ENCODE results near the gene OST4.
A peak's percentile ranks its signal among the peaks of the same experiment; 100 is the strongest.

Gene OST4

DNA sequence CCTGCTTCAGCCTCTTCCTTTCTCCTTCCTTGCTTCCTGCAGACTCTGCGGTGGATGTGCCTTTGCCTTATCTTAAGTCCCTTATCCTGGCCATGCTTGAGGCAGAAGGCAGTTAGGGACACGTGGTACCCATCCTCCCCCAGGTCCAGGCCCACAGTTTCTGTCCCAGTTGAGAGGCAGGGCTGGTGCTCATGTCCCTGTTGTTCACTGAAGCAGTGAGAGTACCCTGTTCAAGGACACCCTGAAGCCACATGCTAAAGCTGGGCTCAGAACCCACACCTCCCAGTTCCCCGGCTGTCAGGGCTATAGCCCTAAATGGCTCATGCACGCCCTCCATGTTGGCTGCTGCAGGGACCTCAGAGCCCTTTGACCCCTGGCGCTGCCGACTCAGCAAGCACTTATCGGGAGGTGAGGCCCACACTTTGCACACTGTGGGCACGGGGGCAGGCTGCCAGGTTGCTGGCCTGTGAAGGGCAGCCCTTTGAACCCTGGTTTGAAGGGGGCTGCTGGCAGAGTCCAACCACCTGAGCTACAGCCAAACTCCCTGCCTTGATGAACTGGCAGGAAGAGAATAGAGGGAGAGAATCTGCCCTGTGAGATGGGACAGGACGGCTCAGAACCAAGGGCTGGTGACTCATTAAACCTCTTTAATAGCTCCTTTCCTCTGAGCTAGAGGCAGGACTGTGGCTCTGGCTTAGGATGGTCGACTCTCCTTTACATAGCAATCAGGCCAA lies 21.4 kb upstream of the OST4 start:
- DNase-seq (ENCODE audit: low spot score): no peak

DNA sequence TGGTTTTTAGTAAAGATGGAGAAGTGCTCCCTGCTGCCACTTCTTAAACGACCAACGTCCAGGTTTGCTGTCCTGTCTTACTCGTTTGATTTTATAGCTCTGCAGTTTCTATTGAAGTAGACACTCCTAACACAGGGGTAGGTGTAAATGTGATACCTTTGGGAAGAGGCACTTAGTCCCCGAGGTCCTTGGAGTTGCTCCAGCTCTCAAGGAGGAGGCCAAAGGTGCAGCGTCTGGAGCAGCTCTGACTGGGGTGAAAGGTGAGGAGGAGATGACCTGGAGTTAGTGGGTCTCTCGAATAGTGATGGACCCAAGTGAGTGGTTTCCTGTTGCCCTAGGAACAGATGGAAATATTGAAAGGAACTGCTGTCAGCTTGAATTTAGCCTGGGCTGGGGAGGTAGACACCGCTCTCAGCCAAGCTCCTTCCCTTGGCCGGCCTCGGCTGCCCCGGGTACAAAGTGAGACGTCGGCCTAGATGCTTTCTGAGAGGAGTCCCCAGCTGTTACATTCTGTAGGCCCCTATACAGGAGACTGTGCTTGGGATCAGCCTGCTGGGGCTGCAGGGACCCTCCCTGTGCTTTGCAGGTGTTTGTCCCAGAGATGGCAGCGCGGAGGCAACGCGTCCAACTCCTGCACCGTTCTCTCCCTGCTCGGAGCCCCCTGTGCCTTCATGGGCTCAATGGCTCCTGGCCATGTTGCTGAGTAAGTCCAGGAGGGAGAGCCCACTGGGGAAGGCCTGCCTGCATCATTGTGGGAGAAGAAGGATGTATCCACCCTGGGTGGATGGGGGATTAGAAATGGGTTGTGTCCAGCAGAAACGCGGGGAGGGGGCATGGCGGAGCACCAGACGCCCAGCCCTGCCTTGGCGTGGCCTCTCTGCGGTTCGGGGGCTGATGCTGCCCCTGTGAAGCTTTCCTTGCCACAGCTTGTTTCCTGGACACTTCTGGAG lies 20.6 kb upstream of the OST4 start:
- DNase-seq (ENCODE audit: low spot score): no peak

DNA sequence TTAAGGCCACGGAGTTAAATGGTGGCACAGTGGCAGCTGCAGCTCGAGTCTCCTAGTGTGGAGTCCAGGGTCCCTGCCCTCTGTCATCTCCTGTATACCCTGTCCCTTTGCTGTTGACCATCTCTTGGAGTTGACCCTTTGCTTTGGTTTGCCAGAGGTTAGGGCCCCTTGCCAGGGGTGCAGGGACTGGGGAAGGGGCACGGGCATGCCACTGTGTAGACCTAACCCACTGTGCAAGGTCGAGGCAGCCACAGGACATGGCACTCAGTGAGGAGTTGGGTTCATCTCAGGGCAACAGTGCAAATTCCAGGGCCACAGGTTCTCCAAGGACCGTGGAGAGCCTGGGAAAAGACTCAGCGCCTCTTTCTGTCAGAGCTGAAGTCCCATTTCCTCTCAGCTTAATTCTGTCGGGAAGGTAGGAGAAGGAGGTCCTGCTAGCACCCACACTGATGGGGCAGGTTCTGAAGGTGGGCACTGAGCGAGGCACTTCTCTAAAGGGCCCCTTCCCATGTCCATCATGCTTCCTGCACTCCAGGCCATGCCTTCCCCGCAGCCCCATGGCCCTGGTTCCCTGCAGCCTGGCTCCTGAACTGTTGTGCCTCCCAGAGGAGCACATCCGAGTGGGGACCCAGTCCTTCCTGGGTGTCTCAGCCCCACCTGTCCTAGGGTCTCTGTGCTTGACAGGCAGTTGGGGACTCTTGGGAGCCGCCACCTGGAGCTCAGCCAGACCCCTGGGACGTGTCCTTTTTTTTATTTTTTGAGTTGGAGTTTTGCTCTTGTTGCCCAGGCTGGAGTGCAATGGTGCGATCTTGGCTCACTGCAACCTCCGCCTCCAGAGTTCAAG lies 17.9 kb upstream of the OST4 start:
- DNase-seq (ENCODE audit: low spot score): no peak

DNA sequence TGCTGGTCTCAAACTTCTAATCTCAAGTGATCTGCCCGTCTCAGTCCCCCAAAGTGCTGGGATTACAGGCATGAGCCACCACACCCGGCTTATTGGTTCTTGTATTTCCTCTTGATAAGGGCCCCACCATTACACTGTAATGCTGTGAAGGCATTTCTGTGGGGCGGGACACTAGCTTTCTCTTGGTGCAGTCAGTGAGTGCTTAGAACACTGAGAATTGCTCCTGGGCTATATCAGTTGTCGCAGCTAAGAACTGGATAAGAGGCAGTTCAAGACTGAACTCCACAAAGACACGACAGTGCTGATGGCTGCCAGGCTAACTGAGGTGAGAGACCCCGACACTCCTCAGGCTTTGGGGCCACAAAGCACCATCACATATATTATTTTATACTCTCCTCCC lies 17.2 kb upstream of the OST4 start:
- DNase-seq (ENCODE audit: low spot score): no peak

DNA sequence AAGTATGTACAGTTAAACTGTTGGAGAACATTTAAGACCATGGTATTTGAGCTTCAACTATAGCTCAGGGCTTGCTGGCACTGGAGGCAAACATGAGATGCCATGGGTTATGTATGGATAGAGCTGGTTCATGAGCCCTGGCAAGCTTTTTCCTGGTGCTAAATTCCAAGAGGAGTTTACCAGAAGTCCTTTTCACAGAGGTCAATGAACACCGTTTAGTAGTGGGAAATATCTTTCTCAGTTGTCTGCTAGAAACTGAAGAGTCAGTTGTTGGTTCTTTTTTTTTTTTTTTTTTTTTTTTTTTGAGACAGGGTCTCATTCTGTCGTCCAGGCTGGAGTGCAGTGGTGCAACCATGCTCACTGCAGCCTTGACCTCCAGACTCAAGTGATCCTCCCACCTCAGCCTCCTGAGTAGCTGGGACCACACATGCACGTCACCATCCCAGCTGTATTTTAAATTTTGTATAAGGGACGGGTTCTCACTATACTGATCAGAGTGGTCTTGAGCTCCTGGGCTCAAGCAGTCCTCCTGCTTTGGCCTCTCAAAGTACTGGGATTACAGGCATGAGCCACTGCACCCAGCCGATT lies 16.5 kb upstream of the OST4 start:
- DNase-seq (ENCODE audit: low spot score): no peak

DNA sequence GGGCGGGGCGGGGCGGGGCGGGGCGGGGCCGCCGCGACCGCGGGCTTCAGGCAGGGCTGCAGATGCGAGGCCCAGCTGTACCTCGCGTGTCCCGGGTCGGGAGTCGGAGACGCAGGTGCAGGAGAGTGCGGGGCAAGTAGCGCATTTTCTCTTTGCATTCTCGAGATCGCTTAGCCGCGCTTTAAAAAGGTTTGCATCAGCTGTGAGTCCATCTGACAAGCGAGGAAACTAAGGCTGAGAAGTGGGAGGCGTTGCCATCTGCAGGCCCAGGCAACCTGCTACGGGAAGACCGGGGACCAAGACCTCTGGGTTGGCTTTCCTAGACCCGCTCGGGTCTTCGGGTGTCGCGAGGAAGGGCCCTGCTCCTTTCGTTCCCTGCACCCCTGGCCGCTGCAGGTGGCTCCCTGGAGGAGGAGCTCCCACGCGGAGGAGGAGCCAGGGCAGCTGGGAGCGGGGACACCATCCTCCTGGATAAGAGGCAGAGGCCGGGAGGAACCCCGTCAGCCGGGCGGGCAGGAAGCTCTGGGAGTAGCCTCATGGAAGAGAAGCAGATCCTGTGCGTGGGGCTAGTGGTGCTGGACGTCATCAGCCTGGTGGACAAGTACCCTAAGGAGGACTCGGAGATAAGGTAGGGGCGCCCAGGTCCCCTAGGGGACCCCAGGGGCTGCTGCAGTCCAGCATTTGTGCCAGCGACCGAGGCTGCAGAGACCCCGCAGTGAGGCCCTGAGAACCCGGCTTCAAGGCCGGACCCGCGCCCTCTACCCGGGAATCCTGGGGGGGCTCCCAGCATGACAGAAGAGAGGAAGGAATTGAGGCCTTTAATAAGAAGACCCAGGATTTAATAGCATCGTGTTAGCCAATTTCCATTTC lies 15.5 kb upstream of the OST4 start, which contains the start of gene KHK:
TSS of gene KHK (plus strand) at position 49 of the 870 bp plus-strand sequence. CDS start at position 537, 488 bp downstream.
- peak; percentile 89 for DNase-seq (ENCODE audit: low spot score)

DNA sequence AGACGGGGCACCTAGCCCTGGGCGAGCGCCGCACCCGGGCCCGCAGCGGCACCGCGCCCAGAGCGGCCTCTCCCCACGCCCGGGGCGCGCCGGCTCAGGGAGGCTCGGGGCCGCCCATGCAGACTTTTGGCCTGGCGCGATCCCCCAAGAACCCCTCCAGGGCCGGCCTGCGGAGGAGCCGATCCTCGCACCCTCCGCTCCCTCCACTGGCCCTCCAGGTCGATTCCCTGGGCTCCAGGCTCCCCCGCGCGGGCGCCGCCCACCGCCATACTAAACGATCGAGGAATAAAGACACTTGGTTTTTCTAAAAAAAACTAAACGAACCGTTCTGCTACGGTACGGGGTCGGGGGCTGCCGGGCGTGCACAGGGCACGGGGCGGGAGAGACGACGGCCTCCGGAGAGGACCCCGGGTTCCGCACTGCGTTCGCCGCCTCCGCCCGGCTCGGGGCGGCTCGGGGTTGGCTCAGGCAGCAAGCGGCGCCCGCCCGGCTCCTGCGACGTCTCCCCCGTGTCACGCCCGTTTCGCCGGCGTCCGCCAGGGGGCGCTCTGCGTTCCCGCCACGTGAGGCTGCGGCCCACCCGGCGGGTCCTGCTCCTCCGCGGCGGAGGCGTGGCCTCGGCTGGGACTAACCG lies 14.8 kb upstream of the OST4 start:
- peak; percentile 95 for DNase-seq (ENCODE audit: low spot score)

DNA sequence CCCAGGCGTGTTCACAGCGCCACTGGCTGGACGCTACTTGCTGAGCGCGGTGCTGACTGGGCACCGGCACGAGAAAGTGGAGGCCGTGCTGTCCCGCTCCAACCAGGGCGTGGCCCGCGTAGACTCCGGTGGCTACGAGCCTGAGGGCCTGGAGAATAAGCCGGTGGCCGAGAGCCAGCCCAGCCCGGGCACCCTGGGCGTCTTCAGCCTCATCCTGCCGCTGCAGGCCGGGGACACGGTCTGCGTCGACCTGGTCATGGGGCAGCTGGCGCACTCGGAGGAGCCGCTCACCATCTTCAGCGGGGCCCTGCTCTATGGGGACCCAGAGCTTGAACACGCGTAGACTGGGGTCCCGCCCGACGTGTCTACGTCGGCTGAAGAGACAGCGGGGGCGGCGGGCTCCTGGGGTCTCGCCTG lies 14.2 kb upstream of the OST4 start:
- peak; percentile 88 for DNase-seq (ENCODE audit: low spot score)

DNA sequence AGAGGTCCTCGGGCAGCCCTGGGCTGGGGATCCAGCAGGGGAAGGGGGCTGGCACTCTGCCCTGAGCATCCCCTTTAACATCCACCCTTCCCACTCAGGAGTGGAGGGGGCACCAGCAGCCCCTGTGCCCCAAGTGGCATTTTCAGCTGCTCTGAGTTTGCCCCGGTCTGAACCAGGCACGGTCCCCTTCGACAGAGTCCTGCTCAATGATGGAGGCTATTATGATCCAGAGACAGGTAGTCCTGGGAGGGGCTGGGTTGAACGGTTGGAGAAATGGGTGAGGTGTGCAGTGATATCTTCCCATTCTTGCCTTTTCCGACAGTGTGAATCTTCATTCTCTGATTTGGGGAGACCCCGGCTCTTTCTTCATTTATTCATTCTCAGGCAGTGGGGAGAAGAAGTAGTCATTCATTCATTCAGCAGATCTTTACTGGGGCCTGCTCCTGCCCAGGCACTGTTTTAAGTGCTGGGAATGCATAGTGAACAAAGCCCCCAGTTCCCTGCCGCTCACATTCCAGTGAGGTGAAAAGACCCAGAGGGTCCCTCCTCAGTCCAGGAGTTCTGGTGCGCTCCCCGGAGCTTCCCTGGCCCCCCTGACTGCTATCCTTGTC lies 13.7 kb upstream of the OST4 start:
- no peak for DNase-seq (ENCODE audit: low spot score)

DNA sequence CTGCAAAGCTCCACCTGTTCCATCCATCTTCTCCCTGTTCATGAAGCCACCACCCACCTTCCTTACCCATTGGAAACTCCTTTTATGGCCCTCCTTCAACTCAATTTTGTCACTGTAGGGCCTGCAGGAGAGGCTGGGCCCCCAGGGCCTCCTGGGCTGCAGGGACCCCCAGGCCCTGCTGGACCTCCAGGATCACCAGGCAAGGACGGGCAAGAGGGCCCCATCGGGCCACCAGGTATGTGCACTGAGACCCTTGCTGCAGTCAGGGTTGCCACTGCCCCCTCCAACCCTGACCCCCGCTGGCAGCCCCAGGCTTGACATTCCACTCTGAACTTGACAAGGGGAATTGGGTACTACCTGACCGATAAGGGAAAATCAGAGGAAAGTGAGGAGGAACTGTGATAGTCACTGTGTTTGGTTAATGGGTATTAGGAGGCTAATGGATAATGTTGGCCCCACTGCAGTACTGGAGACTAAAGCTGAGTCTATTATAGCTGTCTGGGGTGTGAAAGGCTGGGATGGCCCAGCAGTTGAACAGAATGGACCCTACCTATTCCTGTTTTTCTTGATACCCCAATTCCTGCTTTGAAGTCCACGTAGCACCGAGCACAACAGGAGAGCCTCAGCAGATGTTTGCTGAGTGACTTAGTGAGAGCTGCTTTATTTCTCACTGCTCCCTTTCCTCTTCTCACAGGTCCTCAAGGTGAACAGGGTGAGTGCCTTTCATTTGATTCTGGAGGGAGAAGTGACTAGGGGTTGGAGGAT lies 13.0 kb upstream of the OST4 start:
- no peak for DNase-seq (ENCODE audit: low spot score)

DNA sequence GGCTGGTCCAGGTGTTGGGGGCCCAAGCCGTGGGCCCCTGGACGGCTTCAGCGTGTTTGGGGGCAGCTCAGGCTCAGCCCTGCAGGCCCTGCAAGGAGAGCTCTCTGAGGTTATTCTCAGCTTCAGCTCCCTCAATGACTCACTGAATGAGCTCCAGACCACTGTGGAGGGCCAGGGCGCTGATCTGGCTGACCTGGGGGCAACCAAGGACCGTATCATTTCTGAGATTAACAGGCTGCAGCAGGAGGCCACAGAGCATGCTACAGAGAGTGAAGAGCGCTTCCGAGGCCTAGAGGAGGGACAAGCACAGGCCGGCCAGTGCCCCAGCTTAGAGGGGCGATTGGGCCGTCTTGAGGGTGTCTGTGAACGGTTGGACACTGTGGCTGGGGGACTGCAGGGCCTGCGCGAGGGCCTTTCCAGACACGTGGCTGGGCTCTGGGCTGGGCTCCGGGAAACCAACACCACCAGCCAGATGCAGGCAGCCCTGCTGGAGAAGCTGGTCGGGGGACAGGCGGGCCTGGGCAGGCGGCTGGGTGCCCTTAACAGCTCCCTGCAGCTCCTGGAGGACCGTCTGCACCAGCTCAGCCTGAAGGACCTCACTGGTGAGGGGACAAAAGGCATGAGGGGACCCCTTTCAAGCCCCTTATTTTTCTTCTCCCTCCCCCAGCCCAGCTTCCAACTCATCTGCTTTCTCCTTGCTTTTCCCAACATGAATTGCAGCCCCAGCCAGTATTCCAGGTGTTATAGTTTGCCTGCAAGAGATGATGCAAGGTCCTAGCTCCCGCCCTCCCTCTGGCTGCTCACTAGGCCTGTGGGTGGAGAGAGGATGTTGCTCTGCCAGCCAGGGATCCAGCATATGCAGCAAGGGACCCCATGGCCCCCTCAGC lies 12.2 kb upstream of the OST4 start:
- no peak for DNase-seq (ENCODE audit: low spot score)

DNA sequence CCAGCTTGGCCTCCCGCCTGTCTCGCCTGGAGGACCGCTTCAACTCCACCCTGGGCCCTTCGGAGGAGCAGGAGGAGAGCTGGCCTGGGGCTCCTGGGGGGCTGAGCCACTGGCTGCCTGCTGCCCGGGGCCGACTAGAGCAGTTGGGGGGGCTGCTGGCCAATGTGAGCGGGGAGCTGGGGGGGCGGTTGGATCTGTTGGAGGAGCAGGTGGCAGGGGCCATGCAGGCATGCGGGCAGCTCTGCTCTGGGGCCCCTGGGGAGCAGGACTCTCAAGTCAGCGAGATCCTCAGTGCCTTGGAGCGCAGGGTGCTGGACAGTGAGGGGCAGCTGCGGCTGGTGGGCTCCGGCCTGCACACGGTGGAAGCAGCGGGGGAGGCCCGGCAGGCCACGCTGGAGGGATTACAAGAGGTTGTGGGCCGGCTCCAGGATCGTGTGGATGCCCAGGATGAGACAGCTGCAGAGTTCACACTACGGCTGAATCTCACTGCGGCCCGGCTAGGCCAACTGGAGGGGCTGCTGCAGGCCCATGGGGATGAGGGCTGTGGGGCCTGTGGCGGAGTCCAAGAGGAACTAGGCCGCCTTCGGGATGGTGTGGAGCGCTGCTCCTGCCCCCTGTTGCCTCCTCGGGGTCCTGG lies 11.4 kb upstream of the OST4 start:
- DNase-seq (ENCODE audit: low spot score): no peak

DNA sequence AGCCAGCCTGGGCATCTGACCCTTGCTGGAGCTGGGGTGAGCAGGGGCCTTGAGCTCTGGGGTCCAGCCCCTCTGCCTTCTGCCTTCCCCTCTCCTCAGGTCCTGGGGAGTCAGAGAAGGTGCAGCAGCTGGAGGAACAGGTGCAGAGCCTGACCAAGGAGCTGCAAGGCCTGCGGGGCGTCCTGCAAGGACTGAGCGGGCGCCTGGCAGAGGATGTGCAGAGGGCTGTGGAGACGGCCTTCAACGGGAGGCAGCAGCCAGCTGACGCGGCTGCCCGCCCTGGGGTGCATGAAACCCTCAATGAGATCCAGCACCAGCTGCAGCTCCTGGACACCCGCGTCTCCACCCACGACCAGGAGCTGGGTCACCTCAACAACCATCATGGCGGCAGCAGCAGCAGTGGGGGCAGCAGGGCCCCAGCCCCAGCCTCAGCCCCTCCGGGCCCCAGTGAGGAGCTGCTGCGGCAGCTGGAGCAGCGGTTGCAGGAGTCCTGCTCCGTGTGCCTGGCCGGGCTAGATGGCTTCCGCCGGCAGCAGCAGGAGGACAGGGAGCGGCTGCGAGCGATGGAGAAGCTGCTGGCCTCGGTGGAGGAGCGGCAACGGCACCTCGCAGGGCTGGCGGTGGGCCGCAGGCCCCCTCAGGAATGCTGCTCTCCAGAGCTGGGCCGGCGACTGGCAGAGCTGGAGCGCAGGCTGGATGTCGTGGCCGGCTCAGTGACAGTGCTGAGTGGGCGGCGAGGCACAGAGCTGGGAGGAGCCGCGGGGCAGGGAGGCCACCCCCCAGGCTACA lies 10.7 kb upstream of the OST4 start:
- no peak for DNase-seq (ENCODE audit: low spot score)

DNA sequence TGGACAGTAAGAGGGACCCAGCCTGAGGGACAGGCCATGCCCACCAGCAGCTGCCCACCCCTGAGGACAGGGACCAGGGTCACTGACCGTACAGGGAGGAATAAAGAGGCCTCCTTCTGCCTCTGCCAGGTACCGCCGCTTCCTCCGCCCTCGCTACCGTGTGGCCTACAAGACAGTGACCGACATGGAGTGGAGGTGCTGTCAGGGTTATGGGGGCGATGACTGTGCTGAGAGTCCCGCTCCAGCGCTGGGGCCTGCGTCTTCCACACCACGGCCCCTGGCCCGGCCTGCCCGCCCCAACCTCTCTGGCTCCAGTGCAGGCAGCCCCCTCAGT lies 9.1 kb upstream of the OST4 start:
- no peak for DNase-seq (ENCODE audit: low spot score)

DNA sequence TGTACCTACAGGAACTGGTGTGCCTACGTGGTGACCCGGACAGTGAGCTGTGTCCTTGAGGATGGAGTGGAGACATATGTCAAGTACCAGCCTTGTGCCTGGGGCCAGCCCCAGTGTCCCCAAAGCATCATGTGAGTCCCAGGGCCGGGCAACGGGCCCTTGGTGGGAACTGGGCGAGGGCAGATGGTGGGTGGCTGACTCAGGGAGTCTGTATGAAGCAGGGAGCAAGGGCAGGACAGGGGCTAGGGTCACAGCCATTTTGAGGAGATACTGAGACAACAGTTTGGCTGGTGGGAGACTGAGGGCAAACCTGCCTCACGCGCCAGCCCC lies 8.7 kb upstream of the OST4 start:
- DNase-seq (ENCODE audit: low spot score): no peak

DNA sequence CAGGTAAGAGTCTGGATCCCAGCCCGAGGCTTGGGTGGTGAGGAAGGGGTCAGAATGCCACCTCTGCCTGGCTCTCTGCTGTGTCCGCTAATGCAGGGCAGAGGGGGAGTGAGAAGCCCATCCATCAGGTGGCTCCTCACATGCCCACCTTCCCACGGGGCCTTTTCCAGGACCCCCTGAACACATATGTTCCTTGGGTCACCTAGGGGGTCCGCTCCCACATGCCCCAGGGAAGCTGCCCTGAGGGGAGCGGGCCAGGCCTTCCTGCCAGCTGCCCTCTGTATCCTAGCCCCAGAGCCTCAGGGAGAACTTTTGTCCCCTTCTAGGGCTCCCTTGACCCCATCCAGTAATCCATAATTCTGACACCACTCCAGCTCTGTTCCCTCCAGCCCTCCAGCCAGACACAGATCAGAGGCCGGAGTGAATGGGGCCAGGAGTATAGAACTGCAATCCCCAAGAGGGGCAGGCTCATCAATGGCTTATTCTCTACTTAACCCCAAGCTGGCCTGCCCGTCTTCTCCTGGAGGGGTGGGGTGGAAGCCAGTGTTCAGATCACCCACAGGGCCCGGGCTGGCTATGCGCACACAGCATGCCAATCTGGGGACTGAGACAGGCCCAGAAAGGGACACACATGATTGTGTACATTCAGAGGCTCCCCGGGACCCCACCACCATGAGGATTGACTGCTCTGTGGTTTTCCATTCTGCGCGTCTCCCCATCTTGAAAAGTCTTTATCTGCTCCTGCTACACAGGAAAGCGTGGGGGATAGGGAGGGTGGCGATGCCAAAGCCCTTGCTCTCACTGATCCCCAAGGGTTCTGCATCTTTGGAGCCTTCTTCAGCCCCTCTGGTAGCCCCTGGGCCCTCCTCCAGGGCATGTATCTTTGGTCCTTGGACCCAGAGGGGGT lies 8.0 kb upstream of the OST4 start:
- DNase-seq (ENCODE audit: low spot score): no peak

Data from HuH-7.5 (cell line).